K562 (cell line): ENCODE results near the gene CHST14. TPM values are rescaled to one million over a fixed set of nuclear protein-coding genes. Genes with fewer than 3 reads are reported as not detected.

ENCODE experiments used
- ATAC-seq: fragments of 200-7000 bp; cut with Tn5 transposase; 3 replicates; pipeline ENCODE4 v1.9.1; 2020; ENCODE audit warnings: moderate library complexity
- BruUV-seq: library from RNA; stranded (reverse); fragments of 400-500 nt; replicated peaks from 2 replicates; lab custom pipeline; 2021; lab: Mats Ljungman, UMichigan
- CTCF ChIA-PET: fragments of 300-600 bp; formaldehyde crosslinking; extraction: SDS; loops from one replicate; lab custom pipeline; 2021; ENCODE audit warnings: low intra/inter-chr PET ratio; lab: Yijun Ruan, JAX
- POLR2A ChIA-PET: fragments of 300-600, 350-650 bp; sonication (Branson Sonifier 250); formaldehyde crosslinking; extraction: SDS; loops from one replicate; lab custom pipeline; 2021; ENCODE audit warnings: antibody characterized with exemption, inconsistent platforms; lab: Yijun Ruan, JAX
- DNase-seq, 4 experiments: peaks; one replicate each; pipeline versions ENCODE4 v3.0.0 to v3.0.0-alpha.2; 2011 to 2018; ENCODE audit warnings: low spot score in 3 of 4, mixed read lengths in 3 of 4; ENCODE audit errors: extremely low read depth in 1 of 4
- FAIRE-seq: peaks from 2 replicates; lab custom pipeline; 2011; peaks lifted over from hg19 to GRCh38; lab: Jason Lieb, UNC
- H2AFZ ChIP-seq: 2 replicates; pipeline ENCODE4 v1.6.0; 2011; ENCODE audit warnings: low read depth, low read length, control low read depth, inconsistent platforms
- H3K27ac ChIP-seq: fragments of 200-600 bp; 3 replicates; pipeline ENCODE4 v1.8.0; 2011; ENCODE audit warnings: low read depth, mild to moderate bottlenecking, control low read depth, inconsistent platforms, low read length, moderate library complexity, mixed read lengths; ENCODE audit errors: extremely low read depth
- H3K27me3 ChIP-seq, 2 experiments: fragments of 300-600 bp in 1 of 2; 2 replicates in 1 of 2; 3 replicates in 1 of 2; pipeline versions ENCODE4 v1.6.0 to v1.8.0; 2011; ENCODE audit warnings: inconsistent platforms in 2 of 2, low read length in 2 of 2, mild to moderate bottlenecking in 1 of 2, mixed read lengths in 1 of 2, moderate library complexity in 1 of 2; ENCODE audit not compliant: control insufficient read depth in 2 of 2, insufficient read depth in 2 of 2
- H3K36me3 ChIP-seq: fragments of 300-600 bp; 3 replicates; pipeline ENCODE4 v1.8.0; 2011; ENCODE audit warnings: mild to moderate bottlenecking, low read length, inconsistent platforms; ENCODE audit not compliant: control insufficient read depth, insufficient read depth
- H3K4me1 ChIP-seq, 2 experiments: fragments of 200-600 bp in 1 of 2; replicated peaks in 1 of 2; 2 replicates in 1 of 2; 3 replicates in 1 of 2; pipeline versions ENCODE4 v1.5.1 to v1.8.0; 2011; ENCODE audit warnings: inconsistent platforms in 2 of 2, low read length in 2 of 2, mild to moderate bottlenecking in 1 of 2, mixed read lengths in 1 of 2, moderate library complexity in 1 of 2; ENCODE audit not compliant: control insufficient read depth in 2 of 2, insufficient read depth in 2 of 2
- H3K4me2 ChIP-seq: 2 replicates; pipeline ENCODE4 v1.6.1; 2011; ENCODE audit warnings: low read length, control low read depth, inconsistent platforms, mixed read lengths; ENCODE audit not compliant: insufficient read depth
- H3K4me3 ChIP-seq: fragments of 200-600 bp; sonication (generic), shearing (Covaris generic); 2 replicates; pipeline ENCODE4 v1.5.1; 2016; ENCODE audit warnings: control low read depth, inconsistent platforms
- H3K79me2 ChIP-seq: fragments of 200-600 bp; 3 replicates; pipeline ENCODE4 v1.8.0; 2011; ENCODE audit warnings: low read length, inconsistent platforms; ENCODE audit not compliant: control insufficient read depth, insufficient read depth
- H3K9ac ChIP-seq, 2 experiments: 2 replicates each; pipeline versions ENCODE4 v1.6.0 to v1.6.1; 2011; ENCODE audit warnings: low read depth in 2 of 2, low read length in 2 of 2, control low read depth in 1 of 2, inconsistent platforms in 1 of 2, mild to moderate bottlenecking in 1 of 2, mixed read lengths in 1 of 2; ENCODE audit not compliant: insufficient read depth in 1 of 2
- H3K9me1 ChIP-seq: one replicate; pipeline ENCODE4 v1.6.0; 2011; ENCODE audit warnings: inconsistent platforms, mild to moderate bottlenecking, low read length, moderate library complexity; ENCODE audit not compliant: control insufficient read depth, insufficient read depth
- H3K9me3 ChIP-seq: replicated peaks from 2 replicates; pipeline ENCODE4 v1.5.1; 2011; ENCODE audit warnings: low read depth, low read length, inconsistent platforms; ENCODE audit not compliant: control insufficient read depth, insufficient read depth
- H4K20me1 ChIP-seq: replicated peaks from 2 replicates; pipeline ENCODE4 v1.6.1; 2011; ENCODE audit warnings: low read length, inconsistent platforms, mixed read lengths; ENCODE audit not compliant: control insufficient read depth, insufficient read depth
- CCNT2 ChIP-seq: IDR thresholded peaks from 2 replicates; pipeline ENCODE4 v1.6.1; 2011; ENCODE audit warnings: borderline replicate concordance, low read depth, mild to moderate bottlenecking, moderate library complexity, mixed read lengths, low read length; ENCODE audit not compliant: insufficient read length; ENCODE audit errors: extremely low read depth
- FOXA3 ChIP-seq, 2 experiments: fragments of 450-650 bp in 1 of 2; sonication (generic) in 1 of 2; formaldehyde crosslinking; IDR thresholded peaks in 1 of 2; conservative IDR thresholded peaks in 1 of 2; 2 replicates each; pipeline versions ENCODE4 v1.4.0 to v1.8.0; 2020 to 2022; ENCODE audit warnings: mild to moderate bottlenecking in 2 of 2, missing genetic modification reagents in 1 of 2
- GTF2E2 ChIP-seq: fragments of 200-800 bp; sonication (Bioruptor generic); IDR thresholded peaks from 2 replicates; pipeline ENCODE4 v1.6.1; 2016; ENCODE audit warnings: missing genetic modification characterization, missing compliant biosample characterization
- HEY1 ChIP-seq: fragments of 250-450 bp; sonication (Bioruptor Pico); IDR thresholded peaks from 2 replicates; pipeline ENCODE4 v1.5.0; 2020; ENCODE audit warnings: mild to moderate bottlenecking, moderate library complexity, borderline replicate concordance
- PCBP1 ChIP-seq: fragments of 200-400 bp; formaldehyde crosslinking; IDR thresholded peaks from 2 replicates; pipeline ENCODE4 v1.6.1; 2018; ENCODE audit warnings: mild to moderate bottlenecking, low read depth, low read length; ENCODE audit not compliant: poor library complexity, severe bottlenecking
- POLR3G ChIP-seq: IDR thresholded peaks from 2 replicates; pipeline ENCODE4 v1.6.1; 2011; ENCODE audit not compliant: insufficient read length, insufficient replicate concordance; ENCODE audit errors: extremely low read depth
- THAP12 ChIP-seq: fragments of 250-450 bp; sonication (Bioruptor Pico); IDR thresholded peaks from 2 replicates; pipeline ENCODE4 v1.9.0; 2021; ENCODE audit warnings: mild to moderate bottlenecking, inconsistent platforms
- WHSC1 ChIP-seq: IDR thresholded peaks from one replicate; pipeline ENCODE4 v1.6.1; 2012; ENCODE audit warnings: low read length, control low read depth, inconsistent platforms
- ZNF133 ChIP-seq: fragments of 250-450 bp; sonication (Bioruptor Pico); IDR thresholded peaks from 2 replicates; pipeline ENCODE4 v1.4.0; 2020; ENCODE audit warnings: mild to moderate bottlenecking
- ZNF23 ChIP-seq: fragments of 250-450 bp; sonication (Bioruptor Pico); IDR thresholded peaks from 2 replicates; pipeline ENCODE4 v1.4.0; 2020; ENCODE audit warnings: mild to moderate bottlenecking
- ZNF445 ChIP-seq: fragments of 250-450 bp; sonication (Bioruptor Pico); IDR thresholded peaks from 2 replicates; pipeline ENCODE4 v1.4.0; 2020; ENCODE audit warnings: low read depth, mild to moderate bottlenecking, moderate library complexity
- ZNF717 ChIP-seq: fragments of 250-450 bp; sonication (Bioruptor Pico); IDR thresholded peaks from 2 replicates; pipeline ENCODE4 v1.5.0; 2021
- WGBS: fragments of 100-300 bp; shearing (Covaris generic); methylation state at CpG from one replicate; pipeline ENCODE4 v1.1.6; 2016; ENCODE audit warnings: low coverage, mixed read lengths; ENCODE audit not compliant: insufficient coverage; ENCODE audit errors: missing lambda C conversion rate; 5-methylcytosine and 5-hydroxymethylcytosine counted together
- in situ Hi-C: fragments of 300-500 bp; cut with MboI; formaldehyde crosslinking; loops from 4 replicates; pipeline ENCODE4 v1.15.0; 2018; ENCODE audit warnings: inconsistent platforms, mixed read lengths
- intact Hi-C: fragments of 100-400 bp; cut with micrococcal nuclease; formaldehyde crosslinking; loops from 2 replicates; pipeline ENCODE4 v1.14.2; 2022
- polyA plus RNA-seq, 8 experiments: library from polyadenylated mRNA; depleted of rRNA in 4 of 8; stranded (reverse) in 5 of 8; unstranded in 3 of 8; fragments of >200 nt; fragmentation: Nextera tagmentation in 2 of 8; fragmentation: Illumina TruSeq in 1 of 8; extraction: Ambion mirVana in 2 of 8; extraction: Trizol in 1 of 8; gene quantifications; 2 replicates each; pipeline versions ENCODE4 v1.2.1 to v1.2.3, GENCODE V29; 2011 to 2014; ENCODE audit warnings: inconsistent platforms in 1 of 8, missing spikeins in 1 of 8
- total RNA-seq, 7 experiments: library from RNA; depleted of rRNA in 6 of 7; stranded (reverse); fragments of >200 nt in 6 of 7; fragmentation: Illumina TruSeq in 2 of 7; extraction: Trizol in 2 of 7; gene quantifications; 2 replicates each; pipeline versions ENCODE4 v1.2.1 to v1.2.3, GENCODE V29; 2011 to 2021; ENCODE audit warnings: low replicate concordance in 1 of 7

CHST14 gene
- total and polyA plus RNA-seq, 9 of the 15 experiments (the other 6 are each of a cell fraction or from before 2014, with no cell fraction given): 1.6 to 12.1 (median 4.5) TPM

DNA sequence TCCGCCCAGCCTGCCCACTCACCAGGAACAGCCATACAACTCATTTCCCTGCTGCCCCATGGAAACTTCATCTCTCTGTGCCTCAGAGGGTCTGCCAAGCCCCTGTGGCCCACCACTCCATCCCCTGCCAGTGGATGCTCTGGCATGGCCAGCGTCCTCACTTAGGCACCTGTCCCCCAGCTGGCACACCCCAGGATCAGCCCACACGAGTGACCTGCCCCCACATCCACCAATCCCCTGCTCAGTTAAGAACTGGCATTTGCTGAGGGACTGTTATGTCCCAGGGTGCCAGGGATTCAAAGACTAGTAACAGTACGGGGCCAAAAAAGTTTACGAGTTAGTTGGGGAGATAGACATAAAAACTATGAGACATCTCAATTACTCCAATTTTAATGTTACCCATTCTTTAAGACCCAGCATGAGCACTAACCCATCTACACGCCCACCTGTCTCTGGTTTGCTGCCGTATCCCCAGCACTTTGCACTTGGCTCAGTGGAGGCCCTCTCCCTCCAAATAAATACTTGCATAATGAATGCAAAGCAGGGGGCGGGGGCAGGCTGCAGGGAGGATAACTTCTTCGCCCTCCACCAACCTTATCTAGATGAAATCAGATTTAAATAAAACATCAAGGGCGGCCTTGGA is 41.6 kb upstream of the CHST14 start:
- ATAC-seq: no peak
- H3K36me3 ChIP-seq: no peaks in the 10 kb centered on the region
- FAIRE-seq: no peak
- POLR2A ChIA-PET: interaction anchor here (0.6 to 3.4 kb wide), 2 partner anchors 10 to 62 kb away, joined by 3 to 16 read pairs; partner anchors contain the start of gene BAHD1
- no peaks in the 10 kb centered on the region for H3K27me3 ChIP-seq
- H3K4me3 ChIP-seq: no peak overlapping the region
- peak overlapping the region in 1 of 2 experiments; percentile 37; a peak in 1 of 4 replicates for H3K9ac ChIP-seq
- H3K9me1 ChIP-seq: no peaks in the 10 kb centered on the region
- no peak overlapping the region for H3K4me2 ChIP-seq
- peaks cover 28 to 32% of the 10 kb centered on the region in 2 experiments; a peak in 4 of 5 replicates for H3K4me1 ChIP-seq
- DNase-seq: no peak
- H3K79me2 ChIP-seq: no peaks in the 10 kb centered on the region
- no TSS peak for BruUV-seq
- H4K20me1 ChIP-seq: no peaks in the 10 kb centered on the region
- in situ Hi-C loops: loop anchor here (10.0 kb wide), 2 partner anchors 214 to 374 kb away; no protein-coding TSS in a partner anchor
- CTCF ChIA-PET: interaction anchor here (0.6 kb wide), 1 partner anchor 1964 kb away, joined by 3 read pairs; no protein-coding TSS in a partner anchor
- intact Hi-C loops: no loop called here
- H3K27ac ChIP-seq: no peak overlapping the region
- no peaks in the 10 kb centered on the region for H3K9me3 ChIP-seq
- no peak overlapping the region for H2AFZ ChIP-seq
- 73% methylated on average over 10 of the region's 10 CpGs for WGBS
- TF ChIP-seq ZNF445: no peak
- TF ChIP-seq WHSC1: no peak
- TF ChIP-seq HEY1: no peak
- no peak for TF ChIP-seq PCBP1
- TF ChIP-seq ZNF133 (CRISPR knock-in tag): no peak
- no peak for TF ChIP-seq THAP12 (CRISPR knock-in tag)
- no peak for TF ChIP-seq GTF2E2 (tag)
- TF ChIP-seq FOXA3 (CRISPR knock-in tag; conservative IDR thresholded peaks at IDR 0.05 in 1 of 2, IDR thresholded peaks at IDR 0.05 in 1 of 2): no peak
- TF ChIP-seq CCNT2: no peak
- TF ChIP-seq POLR3G: no peak
- no peak for TF ChIP-seq ZNF717 (CRISPR knock-in tag)
- TF ChIP-seq ZNF23 (CRISPR knock-in tag): no peak
